Measurements from ENCODE around the gene COL20A1.

The COL20A1 gene

GRCh38 chr20:63255931-63256704, 36.9 kb upstream of the COL20A1 start:
- H3K4me3 ChIP-seq (ENCODE audit: low read length), result no peak overlapping the region
- no peak for TF ChIP-seq ZNF274 (IDR thresholded peaks at IDR 0.05; ENCODE audit: low read depth, low read length)

GRCh38 chr20:63256954-63257353, 36.0 kb upstream of the COL20A1 start:
- no peak overlapping the region for H3K4me3 ChIP-seq (ENCODE audit: low read length)
- no peak for TF ChIP-seq ZNF274 (IDR thresholded peaks at IDR 0.05; ENCODE audit: low read depth, low read length)

- no peak for TF ChIP-seq ZNF274 (IDR thresholded peaks at IDR 0.05; ENCODE audit: low read depth, low read length)
- H3K4me3 ChIP-seq (ENCODE audit: low read length), result no peak overlapping the region
Observed at GRCh38 chr20:63257629-63258028, 35.4 kb upstream of the COL20A1 start.

GRCh38 chr20:63258781-63259180, 34.2 kb upstream of the COL20A1 start:
- TF ChIP-seq ZNF274 (IDR thresholded peaks at IDR 0.05; ENCODE audit: low read depth, low read length), result no peak
- no peak overlapping the region for H3K4me3 ChIP-seq (ENCODE audit: low read length)

GRCh38 chr20:63259734-63260460, 33.1 kb upstream of the COL20A1 start:
- no peak for TF ChIP-seq ZNF274 (IDR thresholded peaks at IDR 0.05; ENCODE audit: low read depth, low read length)
- H3K4me3 ChIP-seq (ENCODE audit: low read length), result no peak overlapping the region

GRCh38 chr20:63260521-63260920, 32.5 kb upstream of the COL20A1 start:
- no peak for TF ChIP-seq ZNF274 (IDR thresholded peaks at IDR 0.05; ENCODE audit: low read depth, low read length)
- H3K4me3 ChIP-seq (ENCODE audit: low read length), result no peak overlapping the region

GRCh38 chr20:63261060-63261794, 31.8 kb upstream of the COL20A1 start:
- TF ChIP-seq ZNF274 (IDR thresholded peaks at IDR 0.05; ENCODE audit: low read depth, low read length), result no peak

GRCh38 chr20:63261795-63262528, 31.0 kb upstream of the COL20A1 start:
- H3K4me3 ChIP-seq (ENCODE audit: low read length), result no peak overlapping the region
- no peak for TF ChIP-seq ZNF274 (IDR thresholded peaks at IDR 0.05; ENCODE audit: low read depth, low read length)

More at GRCh38 chr20:63261060-63261794, 31.8 kb upstream of the COL20A1 start:
- no peak overlapping the region for H3K4me3 ChIP-seq (ENCODE audit: low read length)

GRCh38 chr20:63262836-63263235, 30.1 kb upstream of the COL20A1 start:
- no peak overlapping the region for H3K4me3 ChIP-seq (ENCODE audit: low read length)
- TF ChIP-seq ZNF274 (IDR thresholded peaks at IDR 0.05; ENCODE audit: low read depth, low read length), result no peak

- no peak overlapping the region for H3K4me3 ChIP-seq (ENCODE audit: low read length)
- TF ChIP-seq ZNF274 (IDR thresholded peaks at IDR 0.05; ENCODE audit: low read depth, low read length), result no peak
Observed at GRCh38 chr20:63264000-63264399, 29.0 kb upstream of the COL20A1 start.

GRCh38 chr20:63264519-63264918, 28.5 kb upstream of the COL20A1 start:
- no peak overlapping the region for H3K4me3 ChIP-seq (ENCODE audit: low read length)
- TF ChIP-seq ZNF274 (IDR thresholded peaks at IDR 0.05; ENCODE audit: low read depth, low read length), result no peak

- no peak overlapping the region for H3K4me3 ChIP-seq (ENCODE audit: low read length)
- TF ChIP-seq ZNF274 (IDR thresholded peaks at IDR 0.05; ENCODE audit: low read depth, low read length), result no peak
Observed at GRCh38 chr20:63265891-63266515, 27.0 kb upstream of the COL20A1 start.

- no peak for TF ChIP-seq ZNF274 (IDR thresholded peaks at IDR 0.05; ENCODE audit: low read depth, low read length)
Observed at GRCh38 chr20:63267691-63268090, 25.3 kb upstream of the COL20A1 start.

More at GRCh38 chr20:63267691-63268090, 25.3 kb upstream of the COL20A1 start:
- no peak overlapping the region for H3K4me3 ChIP-seq (ENCODE audit: low read length)

Measured in GM08714 (cell line).